Activated naive CD4-positive, alpha-beta T cell treated with anti-CD3 and anti-CD28 coated beads, Interleukin-2, amount 50 U/mL, for 72 hours (primary cell): Measurements from ENCODE around the gene SLCO1B1. TPM values are rescaled to one million over a fixed set of nuclear protein-coding genes. Genes with fewer than 3 reads are reported as not detected.
"Not testable (repeated sequence)": the region's sequence is repeated elsewhere in the genome, so short reads cannot be mapped to it uniquely, and the experiment has no call there.

Source experiments
- ATAC-seq, 2 donors: fragments of 150-1000 bp; cut with Tn5 transposase; 2 replicates each; pipeline ENCODE4 v1.10.0; 2021; ENCODE audit warnings: mild to moderate bottlenecking in 2 of 2, moderate library complexity in 2 of 2
- DNase-seq, 2 donors: peaks; one replicate each; pipeline ENCODE4 v3.0.0; 2021 to 2022; ENCODE audit warnings: low spot score in 2 of 2
- H3K27ac Mint-ChIP-seq, 2 donors: one replicate each; pipeline ENCODE4 v1.8.0; 2022; ENCODE audit warnings: mild to moderate bottlenecking in 2 of 2, mixed read lengths in 2 of 2
- H3K36me3 Mint-ChIP-seq, 2 donors: one replicate each; pipeline ENCODE4 v1.8.0; 2022; ENCODE audit warnings: mixed read lengths in 2 of 2
- H3K9me3 Mint-ChIP-seq, 2 donors: one replicate each; pipeline ENCODE4 v1.8.0; 2022; ENCODE audit warnings: mixed read lengths in 2 of 2
- total RNA-seq, 2 donors: library from RNA; stranded (reverse); gene quantifications; one replicate each; pipeline ENCODE4 v1.2.3, GENCODE V29; 2022

Gene SLCO1B1
- total RNA-seq: not detected

GRCh38 chr12:21130998-21131397 is at the start of gene SLCO1B1:
Gene SLCO1B1 (plus strand): TSS chr12:21131194. CDS start chr12:21141575, 10,381 bp downstream.
- Mint-ChIP-seq H3K27ac (no peak within 1 kb of the TSS), H3K36me3 (no peaks in the 10 kb centered on the region), H3K9me3 (peaks cover 3 to 6% of the 10 kb centered on the region in 2 donors)
- ATAC-seq: no peak
- DNase-seq: no peak

GRCh38 chr12:21084753-21085152 is 46.2 kb upstream of the SLCO1B1 start:
- not testable (repeated sequence) for H3K36me3 Mint-ChIP-seq, H3K27ac Mint-ChIP-seq, DNase-seq, ATAC-seq, H3K9me3 Mint-ChIP-seq

- DNase-seq (no peak), ATAC-seq (no peak)
- Mint-ChIP-seq H3K36me3 (no peaks in the 10 kb centered on the region), H3K9me3 (peaks cover 0 to 15% of the 10 kb centered on the region in 2 donors), H3K27ac (no peak overlapping the region)
Observed at GRCh38 chr12:21111732-21112131, 19.3 kb upstream of the SLCO1B1 start.

- ATAC-seq: no peak
- Mint-ChIP-seq H3K9me3 (peaks cover 0 to 15% of the 10 kb centered on the region in 2 donors), H3K27ac (no peak overlapping the region), H3K36me3 (no peaks in the 10 kb centered on the region)
- no peak for DNase-seq
Observed at GRCh38 chr12:21113266-21113665, 17.7 kb upstream of the SLCO1B1 start.

- peak overlapping the region in 1 of 2 donors; percentile 67 for H3K27ac Mint-ChIP-seq
- H3K9me3 Mint-ChIP-seq: peaks cover 3 to 9% of the 10 kb centered on the region in 2 donors
- no peaks in the 10 kb centered on the region for H3K36me3 Mint-ChIP-seq
- ATAC-seq (no peak), DNase-seq (no peak)
Observed at GRCh38 chr12:21117995-21118394, 13.0 kb upstream of the SLCO1B1 start.

- peaks cover 4 to 9% of the 10 kb centered on the region in 2 donors for H3K9me3 Mint-ChIP-seq
Observed at GRCh38 chr12:21118760-21119159, 12.2 kb upstream of the SLCO1B1 start.

GRCh38 chr12:21129351-21129750 is 1.6 kb upstream of the SLCO1B1 start:
- Mint-ChIP-seq H3K27ac (no peak overlapping the region), H3K9me3 (peaks cover 3 to 6% of the 10 kb centered on the region in 2 donors), H3K36me3 (no peaks in the 10 kb centered on the region)
- DNase-seq (no peak), ATAC-seq (no peak)

More at GRCh38 chr12:21118760-21119159, 12.2 kb upstream of the SLCO1B1 start:
- no peak for ATAC-seq
- no peak for DNase-seq
- no peak overlapping the region for H3K27ac Mint-ChIP-seq
- no peaks in the 10 kb centered on the region for H3K36me3 Mint-ChIP-seq

GRCh38 chr12:21129906-21130305 is 1.1 kb upstream of the SLCO1B1 start:
- DNase-seq (no peak), ATAC-seq (no peak)
- H3K9me3 Mint-ChIP-seq: peaks cover 2 to 4% of the 10 kb centered on the region in 2 donors
- H3K27ac Mint-ChIP-seq: no peak overlapping the region
- no peaks in the 10 kb centered on the region for H3K36me3 Mint-ChIP-seq

- peaks cover 5 to 10% of the 10 kb centered on the region in 2 donors for H3K9me3 Mint-ChIP-seq
- ATAC-seq, DNase-seq, H3K27ac Mint-ChIP-seq: not testable (repeated sequence)
- peaks cover 0 to 12% of the 10 kb centered on the region in 2 donors for H3K36me3 Mint-ChIP-seq
Observed at GRCh38 chr12:21137318-21137999, 6.5 kb downstream of the SLCO1B1 start.

GRCh38 chr12:21138016-21138415 is 7.0 kb downstream of the SLCO1B1 start:
- Mint-ChIP-seq H3K36me3 (peaks cover 0 to 12% of the 10 kb centered on the region in 2 donors), H3K27ac (no peak overlapping the region), H3K9me3 (peaks cover 5 to 10% of the 10 kb centered on the region in 2 donors)
- ATAC-seq (no peak), DNase-seq (no peak)

GRCh38 chr12:21144309-21144708 is 13.3 kb downstream of the SLCO1B1 start:
- DNase-seq (no peak), ATAC-seq (no peak)
- H3K36me3 Mint-ChIP-seq: no peaks in the 10 kb centered on the region
- H3K9me3 Mint-ChIP-seq: peaks cover 0 to 7% of the 10 kb centered on the region in 2 donors
- H3K27ac Mint-ChIP-seq: no peak overlapping the region

- not testable (repeated sequence) for ATAC-seq, H3K27ac Mint-ChIP-seq, H3K9me3 Mint-ChIP-seq, H3K36me3 Mint-ChIP-seq, DNase-seq
Observed at GRCh38 chr12:21149861-21150260, 18.9 kb downstream of the SLCO1B1 start.

- ATAC-seq (no peak), DNase-seq (no peak)
- Mint-ChIP-seq H3K9me3 (peaks cover 0 to 3% of the 10 kb centered on the region in 2 donors), H3K27ac (no peak overlapping the region), H3K36me3 (no peaks in the 10 kb centered on the region)
Observed at GRCh38 chr12:21151184-21151583, 20.2 kb downstream of the SLCO1B1 start.

- ATAC-seq (no peak), DNase-seq (no peak)
- no peak overlapping the region for H3K27ac Mint-ChIP-seq
- no peaks in the 10 kb centered on the region for H3K36me3 Mint-ChIP-seq
- no peaks in the 10 kb centered on the region for H3K9me3 Mint-ChIP-seq
Observed at GRCh38 chr12:21155522-21156351, 24.7 kb downstream of the SLCO1B1 start.

GRCh38 chr12:21165048-21165447 is 34.1 kb downstream of the SLCO1B1 start:
- Mint-ChIP-seq H3K36me3 (peaks cover 0 to 3% of the 10 kb centered on the region in 2 donors), H3K9me3 (peaks cover 5 to 6% of the 10 kb centered on the region in 2 donors)

GRCh38 chr12:21169878-21170472 is 39.0 kb downstream of the SLCO1B1 start:
- DNase-seq (peak in 1 of 2 donors; percentile 37), ATAC-seq (no peak)
- Mint-ChIP-seq H3K9me3 (peaks cover 5 to 7% of the 10 kb centered on the region in 2 donors), H3K27ac (no peak overlapping the region), H3K36me3 (peaks cover 0 to 4% of the 10 kb centered on the region in 2 donors)

More at GRCh38 chr12:21165048-21165447, 34.1 kb downstream of the SLCO1B1 start:
- ATAC-seq (no peak), DNase-seq (no peak)
- H3K27ac Mint-ChIP-seq: no peak overlapping the region

- DNase-seq (no peak), ATAC-seq (no peak)
- Mint-ChIP-seq H3K9me3 (peaks cover 0 to 4% of the 10 kb centered on the region in 2 donors), H3K27ac (no peak overlapping the region), H3K36me3 (peaks cover 0 to 4% of the 10 kb centered on the region in 2 donors)
Observed at GRCh38 chr12:21172079-21172478, 41.1 kb downstream of the SLCO1B1 start.
